ENCODE data around the gene PAWR.
A peak's percentile ranks its signal among the peaks of the same experiment; 100 is the strongest.

Gene PAWR, protein sequence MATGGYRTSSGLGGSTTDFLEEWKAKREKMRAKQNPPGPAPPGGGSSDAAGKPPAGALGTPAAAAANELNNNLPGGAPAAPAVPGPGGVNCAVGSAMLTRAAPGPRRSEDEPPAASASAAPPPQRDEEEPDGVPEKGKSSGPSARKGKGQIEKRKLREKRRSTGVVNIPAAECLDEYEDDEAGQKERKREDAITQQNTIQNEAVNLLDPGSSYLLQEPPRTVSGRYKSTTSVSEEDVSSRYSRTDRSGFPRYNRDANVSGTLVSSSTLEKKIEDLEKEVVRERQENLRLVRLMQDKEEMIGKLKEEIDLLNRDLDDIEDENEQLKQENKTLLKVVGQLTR

DNA sequence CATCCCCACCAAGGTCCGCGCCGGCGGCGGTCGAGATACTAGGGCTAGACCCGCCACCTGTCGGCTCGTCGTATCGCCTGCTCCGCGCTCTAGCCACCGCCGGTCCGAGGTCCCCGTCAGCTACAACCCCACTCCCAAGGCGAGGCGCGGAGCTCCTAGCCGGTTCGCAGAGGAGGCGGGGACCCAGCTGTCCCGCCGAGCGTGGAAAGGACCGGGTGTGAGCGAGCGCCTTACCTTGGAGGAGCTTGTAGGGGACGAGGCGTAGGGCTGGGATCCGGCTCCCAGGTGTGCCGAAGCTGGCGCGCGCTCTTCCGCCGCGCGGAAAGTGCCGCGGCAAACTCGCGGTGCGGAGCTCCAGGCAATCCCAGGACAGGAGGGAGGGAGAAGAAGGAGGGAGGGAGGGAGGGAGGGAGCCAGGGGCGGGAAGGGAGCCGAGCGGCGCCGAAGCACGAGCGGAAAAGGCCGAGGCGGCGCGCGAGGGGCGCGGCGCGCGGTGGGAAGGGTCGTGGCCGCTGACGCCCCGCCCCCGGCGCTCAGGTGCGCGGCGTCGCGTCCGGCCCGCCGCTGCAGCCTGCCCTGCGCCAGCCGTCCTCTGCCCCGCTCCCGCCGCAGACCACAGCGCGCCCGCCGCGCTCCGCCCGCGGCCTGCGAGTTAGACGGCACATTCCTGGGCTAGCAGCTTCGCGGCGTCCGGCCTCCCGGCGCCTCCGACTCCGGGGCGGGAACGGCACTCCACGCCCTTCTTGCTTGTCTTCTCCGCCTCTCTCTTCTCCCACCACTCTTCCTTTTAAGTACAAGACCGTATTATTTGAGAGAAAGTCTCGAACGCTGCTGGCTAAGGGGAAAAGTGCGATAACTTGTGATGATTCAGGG is at the start of gene PAWR:
TSS of gene PAWR (minus strand) at position 327 of the 873 bp plus-strand sequence. CDS start 720 bp downstream, outside the sequence.
- Histone ChIP-seq H3K9ac (peak within 1 kb of the TSS; percentile 84), H3K36me3 (no peaks in the 10 kb centered on the region), H3K27ac (peak within 1 kb of the TSS; percentile 79), H4K20me1 (peaks cover 34% of the 10 kb centered on the region), H3K4me3 (peak within 1 kb of the TSS; percentile 98), H3K9me3 (no peaks in the 10 kb centered on the region), H3K4me2 (peak within 1 kb of the TSS; percentile 88), H3K27me3 (peaks cover 50% of the 10 kb centered on the region), H3K4me1 (peaks cover 29% of the 10 kb centered on the region)
- TF ChIP-seq Cebpa-rat (IDR thresholded peaks at IDR 0.05), result no peak

DNA sequence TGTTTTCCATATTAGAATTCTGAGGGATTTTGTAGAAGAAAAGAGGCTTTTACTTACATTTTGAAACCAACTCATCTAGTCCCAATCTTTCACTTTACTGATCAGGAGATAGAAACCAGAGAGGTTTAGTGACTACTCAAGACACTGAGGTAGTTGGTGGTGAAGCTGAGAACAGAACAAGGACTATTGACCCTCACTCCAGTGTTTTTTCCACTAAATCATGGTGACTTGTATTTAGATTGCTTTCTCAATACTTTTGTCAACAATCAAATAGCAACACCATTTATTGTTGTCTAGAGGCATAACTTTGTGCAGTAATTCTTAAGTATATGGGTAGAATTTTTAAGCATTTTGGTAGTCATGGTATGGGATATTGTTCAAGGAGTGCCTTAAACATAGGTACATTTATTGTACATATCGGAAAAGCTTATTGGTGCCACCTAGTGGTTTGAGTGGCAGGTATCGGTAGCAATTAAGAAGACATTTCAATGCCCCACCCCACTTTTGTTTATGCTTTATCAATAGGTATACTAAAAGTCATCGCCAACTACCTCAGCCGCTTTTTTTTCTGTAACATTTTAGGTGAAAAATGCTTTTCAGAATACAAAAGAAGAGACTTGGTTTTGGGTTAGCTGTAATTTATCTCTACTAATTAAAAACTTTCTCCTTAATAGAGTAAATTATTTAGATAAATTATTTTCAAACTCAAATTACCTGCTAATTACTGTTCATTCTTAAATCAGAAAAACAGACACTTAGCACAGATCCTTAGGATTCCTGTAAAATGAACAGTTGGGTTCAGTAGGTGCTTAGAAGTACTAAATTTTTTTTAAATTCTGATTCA is 47.3 kb upstream of the PAWR start:
- no peaks in the 10 kb centered on the region for H3K4me1 ChIP-seq
- no peak for TF ChIP-seq Cebpa-rat (IDR thresholded peaks at IDR 0.05)
- H4K20me1 ChIP-seq, result no peaks in the 10 kb centered on the region
- H3K9ac ChIP-seq, result no peak overlapping the region
- no peaks in the 10 kb centered on the region for H3K9me3 ChIP-seq
- H3K4me2 ChIP-seq, result no peak overlapping the region
- H3K27me3 ChIP-seq, result no peaks in the 10 kb centered on the region
- H3K27ac ChIP-seq, result no peak overlapping the region
- H3K36me3 ChIP-seq, result no peaks in the 10 kb centered on the region
- no peak overlapping the region for H3K4me3 ChIP-seq

DNA sequence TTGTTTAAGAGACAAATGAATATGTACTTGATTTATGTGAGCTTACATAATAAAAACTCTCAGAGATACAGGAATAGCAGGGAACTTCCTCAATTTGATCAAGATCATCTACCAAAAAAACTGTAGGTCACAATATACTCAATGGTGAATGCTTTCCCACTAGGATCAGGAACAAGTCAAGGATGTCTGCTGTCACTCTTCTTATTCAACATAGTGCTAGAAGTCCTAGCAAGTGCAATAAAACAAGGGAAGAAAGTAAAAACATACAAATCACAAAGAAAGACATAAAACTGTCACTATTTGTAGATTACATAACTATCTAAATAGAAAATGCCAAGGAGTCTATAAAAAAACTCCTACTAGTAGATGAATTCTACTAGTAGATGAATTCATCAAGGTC is 41.9 kb upstream of the PAWR start:
- Histone ChIP-seq H3K27me3 (no peaks in the 10 kb centered on the region), H3K36me3 (no peaks in the 10 kb centered on the region), H3K4me3 (no peak overlapping the region), H4K20me1 (no peaks in the 10 kb centered on the region), H3K27ac (no peak overlapping the region), H3K9me3 (no peaks in the 10 kb centered on the region), H3K4me1 (no peaks in the 10 kb centered on the region), H3K9ac (no peak overlapping the region), H3K4me2 (no peak overlapping the region)
- no peak for TF ChIP-seq Cebpa-rat (IDR thresholded peaks at IDR 0.05)

DNA sequence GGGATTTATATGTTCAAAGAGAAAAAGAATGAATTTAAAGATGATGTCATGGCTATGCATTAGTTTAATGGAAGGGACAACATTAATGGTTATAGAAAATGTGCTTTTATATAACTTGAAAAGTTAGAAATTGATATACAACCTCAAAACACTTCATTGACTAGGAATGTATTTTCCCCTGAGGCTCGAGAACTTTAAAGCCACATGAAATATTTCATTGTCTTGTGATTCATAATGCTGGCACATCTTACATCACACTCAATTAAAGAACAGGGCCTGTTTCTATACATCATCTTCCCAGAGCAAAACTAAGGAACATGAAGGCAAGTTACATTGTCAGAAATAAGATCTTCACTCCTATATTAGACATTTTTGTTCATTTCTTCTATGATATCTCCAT is 35.2 kb upstream of the PAWR start:
- TF ChIP-seq Cebpa-rat (IDR thresholded peaks at IDR 0.05), result no peak
- no peak overlapping the region for H3K4me3 ChIP-seq
- H3K4me1 ChIP-seq, result no peaks in the 10 kb centered on the region
- no peak overlapping the region for H3K4me2 ChIP-seq
- H3K9me3 ChIP-seq, result no peaks in the 10 kb centered on the region
- H4K20me1 ChIP-seq, result no peaks in the 10 kb centered on the region
- no peak overlapping the region for H3K27ac ChIP-seq
- no peak overlapping the region for H3K9ac ChIP-seq
- H3K27me3 ChIP-seq, result no peaks in the 10 kb centered on the region
- H3K36me3 ChIP-seq, result no peaks in the 10 kb centered on the region

DNA sequence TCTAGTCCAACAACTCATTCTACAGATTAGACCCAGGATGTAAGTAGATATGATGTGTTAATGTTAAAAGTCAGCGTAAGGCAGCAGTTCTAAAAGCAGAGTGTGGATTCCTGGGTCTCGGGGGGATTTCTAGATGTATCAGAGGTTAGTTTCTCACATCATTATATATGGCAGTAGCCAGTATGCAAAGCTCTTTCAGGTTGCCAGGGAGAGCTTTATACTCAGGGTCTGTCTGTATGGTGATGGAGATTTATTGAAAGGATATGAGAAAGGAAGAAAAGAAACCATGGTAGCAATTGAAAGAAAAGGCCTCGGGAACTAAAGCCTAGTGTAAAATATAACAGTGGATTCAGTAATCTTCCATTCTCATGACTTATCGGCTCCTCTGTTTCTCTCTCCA is 26.2 kb upstream of the PAWR start:
- no peak overlapping the region for H3K4me3 ChIP-seq
- H3K27ac ChIP-seq, result no peak overlapping the region
- no peaks in the 10 kb centered on the region for H3K27me3 ChIP-seq
- H3K4me1 ChIP-seq, result no peaks in the 10 kb centered on the region
- no peaks in the 10 kb centered on the region for H4K20me1 ChIP-seq
- no peak overlapping the region for H3K4me2 ChIP-seq
- TF ChIP-seq Cebpa-rat (IDR thresholded peaks at IDR 0.05), result no peak
- H3K36me3 ChIP-seq, result no peaks in the 10 kb centered on the region
- peaks cover 3% of the 10 kb centered on the region; the same call in 1 of the 2 replicates for H3K9me3 ChIP-seq
- no peak overlapping the region for H3K9ac ChIP-seq

DNA sequence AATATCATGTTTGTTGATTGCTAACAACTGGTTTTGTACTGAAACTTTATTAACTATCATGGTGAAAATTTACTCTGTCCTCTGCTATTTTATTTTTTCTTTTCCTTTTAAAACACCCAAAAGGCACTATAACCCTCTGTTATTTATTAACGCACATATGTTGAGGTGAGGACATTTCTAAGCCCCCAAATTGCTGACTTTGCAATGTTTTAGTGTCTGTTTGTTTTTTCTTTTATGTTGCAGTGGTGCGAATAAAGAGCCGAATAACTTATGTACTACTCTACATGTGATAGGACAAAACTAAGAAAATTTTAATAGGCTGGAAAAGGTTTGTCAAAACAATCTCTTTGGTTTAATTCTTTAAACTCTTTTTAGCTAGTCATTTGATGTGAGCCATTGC is 24.5 kb upstream of the PAWR start:
- no peaks in the 10 kb centered on the region for H4K20me1 ChIP-seq
- H3K4me1 ChIP-seq, result no peaks in the 10 kb centered on the region
- no peak overlapping the region for H3K4me2 ChIP-seq
- no peaks in the 10 kb centered on the region for H3K36me3 ChIP-seq
- H3K9ac ChIP-seq, result no peak overlapping the region
- H3K4me3 ChIP-seq, result no peak overlapping the region
- no peak for TF ChIP-seq Cebpa-rat (IDR thresholded peaks at IDR 0.05)
- peaks cover 18% of the 10 kb centered on the region for H3K9me3 ChIP-seq
- no peaks in the 10 kb centered on the region for H3K27me3 ChIP-seq
- no peak overlapping the region for H3K27ac ChIP-seq

DNA sequence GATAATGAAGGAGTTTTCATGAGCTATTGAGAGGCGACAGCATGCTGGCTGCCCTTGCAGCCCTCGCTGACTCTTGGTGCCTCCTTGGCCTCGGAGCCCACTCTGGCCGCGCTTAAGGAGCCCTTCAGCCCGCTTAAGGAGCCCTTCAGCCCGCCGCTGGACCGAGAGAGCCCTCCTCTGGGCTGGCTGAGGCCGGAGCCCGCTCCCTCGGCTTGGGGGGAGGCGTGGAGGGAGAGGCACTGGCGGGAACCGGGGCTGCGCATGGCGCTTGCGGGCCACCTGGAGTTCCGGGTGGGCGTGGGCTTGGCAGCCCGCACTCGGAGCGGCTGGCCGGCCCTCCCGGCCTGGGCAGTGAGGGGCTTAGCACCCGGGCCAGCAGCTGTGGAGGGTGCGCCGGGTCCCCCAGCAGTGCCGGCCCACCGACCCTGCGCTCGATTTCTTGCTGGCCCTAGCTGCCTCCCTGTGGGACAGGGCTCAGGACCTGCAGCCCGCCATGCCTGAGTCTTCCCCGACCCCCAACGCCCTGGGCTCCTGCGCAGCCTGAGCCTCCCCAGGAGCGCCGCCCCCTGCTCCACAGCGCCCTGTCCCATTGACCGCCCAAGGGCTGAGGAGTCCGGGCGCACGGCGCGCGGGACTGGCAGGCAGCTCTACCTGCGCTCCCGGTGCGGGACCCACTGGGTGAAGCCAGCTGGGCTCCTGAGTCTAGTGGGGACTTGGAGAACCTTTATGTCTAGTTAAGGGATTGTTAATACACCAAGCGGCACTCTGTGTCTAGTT is 20.1 kb upstream of the PAWR start:
- no peak overlapping the region for H3K4me2 ChIP-seq
- H3K36me3 ChIP-seq, result no peaks in the 10 kb centered on the region
- peaks cover 18% of the 10 kb centered on the region for H3K9me3 ChIP-seq
- H3K9ac ChIP-seq, result no peak overlapping the region
- TF ChIP-seq Cebpa-rat (IDR thresholded peaks at IDR 0.05), result no peak
- H3K4me1 ChIP-seq, result no peaks in the 10 kb centered on the region
- no peaks in the 10 kb centered on the region for H4K20me1 ChIP-seq
- no peak overlapping the region for H3K4me3 ChIP-seq
- H3K27ac ChIP-seq, result no peak overlapping the region
- no peaks in the 10 kb centered on the region for H3K27me3 ChIP-seq

DNA sequence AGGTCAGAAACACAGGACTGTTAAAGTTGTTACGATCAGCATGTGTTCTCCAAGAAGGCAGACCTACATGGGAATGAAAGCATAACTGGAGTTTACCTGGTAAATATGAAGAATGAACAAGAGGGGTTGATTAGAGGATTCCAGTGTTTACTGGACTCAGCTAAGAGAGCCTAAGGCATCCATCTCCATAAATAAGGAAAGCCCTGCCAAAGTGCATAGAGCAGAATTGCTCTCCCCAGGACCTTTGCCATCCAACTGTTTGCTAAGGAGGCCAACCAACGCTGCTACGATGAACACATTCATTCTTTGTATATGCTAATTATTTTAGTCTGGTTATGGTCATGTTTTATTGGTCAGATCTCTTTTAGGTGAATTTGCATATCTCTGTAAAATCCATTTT is 17.1 kb upstream of the PAWR start:
- no peak overlapping the region for H3K27ac ChIP-seq

DNA sequence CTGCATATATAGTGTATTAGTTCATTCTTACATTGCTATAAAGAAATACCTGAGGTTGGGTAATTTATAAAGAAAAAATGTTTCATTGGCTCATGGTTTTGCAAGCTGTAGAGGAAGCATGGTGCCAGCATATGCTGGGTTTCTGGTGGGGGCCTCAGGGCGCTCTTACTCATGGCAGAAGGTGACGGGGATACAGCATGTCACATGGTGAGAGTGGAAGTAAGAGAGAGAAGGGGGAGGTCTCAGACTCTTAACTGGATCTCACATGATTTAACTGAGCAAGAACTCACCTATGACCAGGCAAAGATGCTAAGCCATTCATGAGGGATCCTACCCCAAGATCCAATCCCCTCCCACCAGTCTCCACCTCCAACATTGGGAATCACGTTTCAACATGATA is 15.9 kb upstream of the PAWR start:
- Histone ChIP-seq H3K9me3 (peaks cover 12% of the 10 kb centered on the region), H3K4me3 (no peak overlapping the region), H3K4me2 (no peak overlapping the region), H4K20me1 (no peaks in the 10 kb centered on the region), H3K27me3 (no peaks in the 10 kb centered on the region), H3K4me1 (no peaks in the 10 kb centered on the region), H3K27ac (no peak overlapping the region), H3K36me3 (no peaks in the 10 kb centered on the region), H3K9ac (no peak overlapping the region)
- no peak for TF ChIP-seq Cebpa-rat (IDR thresholded peaks at IDR 0.05)

More for the DNA sequence above, 17.1 kb upstream of the PAWR start:
- Histone ChIP-seq H3K9ac (no peak overlapping the region), H3K4me1 (no peaks in the 10 kb centered on the region), H4K20me1 (no peaks in the 10 kb centered on the region), H3K4me3 (no peak overlapping the region), H3K9me3 (peaks cover 18% of the 10 kb centered on the region), H3K27me3 (no peaks in the 10 kb centered on the region), H3K4me2 (no peak overlapping the region), H3K36me3 (no peaks in the 10 kb centered on the region)
- no peak for TF ChIP-seq Cebpa-rat (IDR thresholded peaks at IDR 0.05)

Data from BLaER1 (cell line).